GM12878 (cell line): ENCODE data around the gene MPEG1. TPM values are rescaled to one million over a fixed set of nuclear protein-coding genes. Genes with fewer than 3 reads are reported as not detected.
A peak's percentile ranks its signal among the peaks of the same experiment; 100 is the strongest.

Source experiments
- BCL11A ChIP-seq: IDR thresholded peaks from 2 replicates; pipeline ENCODE4 v1.6.1; 2011; ENCODE audit warnings: low read depth, low read length
- CBX3 ChIP-seq: fragments of 200-600 bp; sonication (generic); IDR thresholded peaks from 2 replicates; pipeline ENCODE4 v1.6.1; 2016; ENCODE audit warnings: low read depth, borderline replicate concordance
- GATAD2B ChIP-seq: fragments of 450-650 bp; conservative IDR thresholded peaks from 2 replicates; pipeline ENCODE4 v1.6.1; 2017; ENCODE audit warnings: low read depth, mild to moderate bottlenecking, moderate library complexity
- HDAC6 ChIP-seq: fragments of 200-600 bp; sonication (generic); IDR thresholded peaks from one replicate; pipeline ENCODE4 v1.8.0; 2017; ENCODE audit warnings: antibody characterized with exemption; ENCODE audit not compliant: unreplicated experiment
- NR2C1 ChIP-seq: fragments of 450-650 bp; IDR thresholded peaks from 2 replicates; pipeline ENCODE4 v1.6.1; 2017; ENCODE audit warnings: antibody characterized with exemption, mild to moderate bottlenecking, moderate library complexity
- POLR2AphosphoS5 ChIP-seq: IDR thresholded peaks from 2 replicates; pipeline ENCODE4 v1.6.1; 2011; ENCODE audit warnings: mild to moderate bottlenecking, low read length, inconsistent platforms
- SRF ChIP-seq, 2 experiments: IDR thresholded peaks; 2 replicates each; pipeline ENCODE4 v1.6.1; 2011; ENCODE audit warnings: low read depth in 2 of 2, low read length in 2 of 2, mild to moderate bottlenecking in 1 of 2, moderate library complexity in 1 of 2
- SUZ12 ChIP-seq: fragments of 200-600 bp; sonication (generic); IDR thresholded peaks from one replicate; pipeline ENCODE4 v1.6.1; 2018; ENCODE audit warnings: antibody characterized with exemption, mild to moderate bottlenecking; ENCODE audit not compliant: unreplicated experiment
- TCF3 ChIP-seq: IDR thresholded peaks from 2 replicates; pipeline ENCODE4 v1.6.1; 2012; ENCODE audit warnings: low read depth, mild to moderate bottlenecking, low read length, borderline replicate concordance; ENCODE audit not compliant: insufficient read depth
- polyA plus RNA-seq, 11 experiments: library from polyadenylated mRNA; depleted of rRNA in 4 of 11; unstranded in 6 of 11; stranded (reverse) in 5 of 11; fragments of >200 nt; fragmentation: Nextera tagmentation in 4 of 11; fragmentation: Illumina TruSeq in 1 of 11; extraction: Ambion mirVana in 4 of 11; extraction: Trizol in 1 of 11; gene quantifications; 1 replicate in 1 of 11; 2 replicates in 10 of 11; pipeline versions ENCODE4 v1.2.1 to v1.2.3, GENCODE V29; 2011 to 2016; ENCODE audit warnings: inconsistent platforms in 2 of 11, missing spikeins in 2 of 11, low read depth in 1 of 11
- total RNA-seq, 4 experiments: library from RNA; depleted of rRNA in 3 of 4; stranded (reverse); fragments of >200 nt in 3 of 4; fragmentation: Illumina TruSeq in 1 of 4; extraction: Trizol in 1 of 4; gene quantifications; 2 replicates each; pipeline versions ENCODE4 v1.2.1 to v1.2.3, GENCODE V29; 2013 to 2021
- TF ChIP-seq, protein P1 (sequence below): fragments of 450-650 bp; formaldehyde crosslinking; IDR thresholded peaks from 2 replicates; pipeline ENCODE4 v1.4.0; 2022; ENCODE audit warnings: mild to moderate bottlenecking, moderate library complexity
- TF ChIP-seq, protein P2 (sequence below): IDR thresholded peaks from 2 replicates; pipeline ENCODE4 v1.6.1; 2011; ENCODE audit warnings: low read depth, mild to moderate bottlenecking, low read length, moderate library complexity, borderline replicate concordance; ENCODE audit errors: extremely low read depth
- TF ChIP-seq, protein P3 (sequence below): IDR thresholded peaks from 2 replicates; pipeline ENCODE4 v1.6.1; 2012; ENCODE audit warnings: low read depth, low read length, improper control_type of control experiment
- TF ChIP-seq, protein P4 (sequence below): IDR thresholded peaks from 2 replicates; pipeline ENCODE4 v1.6.1; 2012; ENCODE audit warnings: low read length, inconsistent platforms
- TF ChIP-seq, protein P5 (sequence below): fragments of 450-650 bp; IDR thresholded peaks from 2 replicates; pipeline ENCODE4 v1.6.1; 2017; ENCODE audit warnings: borderline replicate concordance
- TF ChIP-seq, protein P6 (sequence below): fragments of 450-650 bp; IDR thresholded peaks from 2 replicates; pipeline ENCODE4 v1.6.1; 2017; ENCODE audit warnings: mild to moderate bottlenecking, moderate library complexity

The MPEG1 gene
- total and polyA plus RNA-seq, 10 of the 15 experiments (the other 5 are each of a cell fraction or from before 2014, with no cell fraction given): 1.3 to 15.6 (median 11.7) TPM; not detected in 1

DNA sequence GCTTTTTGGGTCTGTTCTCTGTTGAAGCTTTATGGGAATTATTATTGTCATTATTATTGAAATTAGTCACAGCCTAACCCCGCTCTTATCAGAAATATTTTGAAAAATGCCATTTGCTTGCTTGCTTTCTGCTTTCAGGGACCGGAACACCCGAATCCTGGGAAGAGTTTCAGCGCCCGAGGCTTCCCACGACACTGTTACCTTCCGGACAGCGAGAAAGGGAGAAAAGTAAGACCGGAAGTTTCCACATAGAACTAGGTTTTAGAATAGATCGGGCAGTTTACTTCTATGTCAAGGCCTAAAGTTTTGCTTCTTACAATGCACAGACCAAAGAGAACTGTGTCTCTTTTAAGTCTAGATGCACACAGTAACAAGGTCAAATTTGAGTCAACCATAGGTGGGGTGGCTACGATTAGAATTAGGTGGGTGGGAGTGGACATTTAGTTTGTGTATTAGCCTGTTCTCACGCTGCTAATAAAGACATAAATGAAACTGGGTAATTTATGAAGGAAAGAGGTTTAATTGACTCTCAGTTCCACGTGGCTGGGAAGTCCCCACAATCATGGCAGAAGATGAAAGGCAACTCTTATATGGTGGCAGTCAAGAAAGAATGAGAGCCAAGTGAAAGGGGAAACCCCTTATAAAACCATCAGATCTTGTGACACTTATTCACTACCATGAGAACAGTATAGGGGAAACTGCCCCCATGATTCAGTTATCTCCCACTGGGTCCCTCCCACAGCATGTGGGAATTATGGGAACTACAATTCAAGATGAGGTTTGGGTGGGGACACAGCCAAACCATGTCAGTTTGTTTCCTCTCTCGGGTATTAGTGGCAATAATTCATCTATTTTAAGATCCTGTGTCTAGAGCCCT, 12.9 kb downstream of the MPEG1 start (continued):
- TF ChIP-seq, protein P1, sequence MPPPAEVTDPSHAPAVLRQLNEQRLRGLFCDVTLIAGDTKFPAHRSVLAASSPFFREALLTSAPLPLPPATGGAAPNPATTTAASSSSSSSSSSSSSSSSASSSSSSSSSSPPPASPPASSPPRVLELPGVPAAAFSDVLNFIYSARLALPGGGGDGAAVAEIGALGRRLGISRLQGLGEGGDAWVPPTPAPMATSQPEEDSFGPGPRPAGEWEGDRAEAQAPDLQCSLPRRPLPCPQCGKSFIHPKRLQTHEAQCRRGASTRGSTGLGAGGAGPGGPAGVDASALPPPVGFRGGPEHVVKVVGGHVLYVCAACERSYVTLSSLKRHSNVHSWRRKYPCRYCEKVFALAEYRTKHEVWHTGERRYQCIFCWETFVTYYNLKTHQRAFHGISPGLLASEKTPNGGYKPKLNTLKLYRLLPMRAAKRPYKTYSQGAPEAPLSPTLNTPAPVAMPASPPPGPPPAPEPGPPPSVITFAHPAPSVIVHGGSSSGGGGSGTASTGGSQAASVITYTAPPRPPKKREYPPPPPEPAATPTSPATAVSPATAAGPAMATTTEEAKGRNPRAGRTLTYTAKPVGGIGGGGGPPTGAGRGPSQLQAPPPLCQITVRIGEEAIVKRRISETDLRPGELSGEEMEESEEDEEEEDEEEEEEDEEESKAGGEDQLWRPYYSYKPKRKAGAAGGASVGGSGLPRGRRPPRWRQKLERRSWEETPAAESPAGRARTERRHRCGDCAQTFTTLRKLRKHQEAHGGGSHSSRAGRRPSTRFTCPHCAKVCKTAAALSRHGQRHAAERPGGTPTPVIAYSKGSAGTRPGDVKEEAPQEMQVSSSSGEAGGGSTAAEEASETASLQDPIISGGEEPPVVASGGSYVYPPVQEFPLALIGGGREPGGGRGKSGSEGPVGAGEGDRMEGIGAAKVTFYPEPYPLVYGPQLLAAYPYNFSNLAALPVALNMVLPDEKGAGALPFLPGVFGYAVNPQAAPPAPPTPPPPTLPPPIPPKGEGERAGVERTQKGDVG (CRISPR knock-in tag): no peak
- TF ChIP-seq, protein P2, sequence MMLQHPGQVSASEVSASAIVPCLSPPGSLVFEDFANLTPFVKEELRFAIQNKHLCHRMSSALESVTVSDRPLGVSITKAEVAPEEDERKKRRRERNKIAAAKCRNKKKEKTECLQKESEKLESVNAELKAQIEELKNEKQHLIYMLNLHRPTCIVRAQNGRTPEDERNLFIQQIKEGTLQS: no peak
- TF ChIP-seq GATAD2B (peak; percentile 100), NR2C1 (no peak), HDAC6 (no peak), POLR2AphosphoS5 (peak; percentile 72; the same call in 1 of the 2 replicates), CBX3 (no peak), TCF3 (no peak), SUZ12 (no peak), BCL11A (peak; percentile 67; the same call in 1 of the 2 replicates), SRF (IDR thresholded peaks at IDR 0.05; ENCODE audit: low read depth in 2 of 2, low read length in 2 of 2) (0 out of 4 replicates have a peak, but pooled peaks of 1 of the 2 experiments have one; percentile 7)
- TF ChIP-seq, protein P3, sequence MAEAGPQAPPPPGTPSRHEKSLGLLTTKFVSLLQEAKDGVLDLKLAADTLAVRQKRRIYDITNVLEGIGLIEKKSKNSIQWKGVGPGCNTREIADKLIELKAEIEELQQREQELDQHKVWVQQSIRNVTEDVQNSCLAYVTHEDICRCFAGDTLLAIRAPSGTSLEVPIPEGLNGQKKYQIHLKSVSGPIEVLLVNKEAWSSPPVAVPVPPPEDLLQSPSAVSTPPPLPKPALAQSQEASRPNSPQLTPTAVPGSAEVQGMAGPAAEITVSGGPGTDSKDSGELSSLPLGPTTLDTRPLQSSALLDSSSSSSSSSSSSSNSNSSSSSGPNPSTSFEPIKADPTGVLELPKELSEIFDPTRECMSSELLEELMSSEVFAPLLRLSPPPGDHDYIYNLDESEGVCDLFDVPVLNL: no peak
- TF ChIP-seq, protein P4, sequence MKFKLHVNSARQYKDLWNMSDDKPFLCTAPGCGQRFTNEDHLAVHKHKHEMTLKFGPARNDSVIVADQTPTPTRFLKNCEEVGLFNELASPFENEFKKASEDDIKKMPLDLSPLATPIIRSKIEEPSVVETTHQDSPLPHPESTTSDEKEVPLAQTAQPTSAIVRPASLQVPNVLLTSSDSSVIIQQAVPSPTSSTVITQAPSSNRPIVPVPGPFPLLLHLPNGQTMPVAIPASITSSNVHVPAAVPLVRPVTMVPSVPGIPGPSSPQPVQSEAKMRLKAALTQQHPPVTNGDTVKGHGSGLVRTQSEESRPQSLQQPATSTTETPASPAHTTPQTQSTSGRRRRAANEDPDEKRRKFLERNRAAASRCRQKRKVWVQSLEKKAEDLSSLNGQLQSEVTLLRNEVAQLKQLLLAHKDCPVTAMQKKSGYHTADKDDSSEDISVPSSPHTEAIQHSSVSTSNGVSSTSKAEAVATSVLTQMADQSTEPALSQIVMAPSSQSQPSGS: peak; percentile 97
- TF ChIP-seq, protein P5, sequence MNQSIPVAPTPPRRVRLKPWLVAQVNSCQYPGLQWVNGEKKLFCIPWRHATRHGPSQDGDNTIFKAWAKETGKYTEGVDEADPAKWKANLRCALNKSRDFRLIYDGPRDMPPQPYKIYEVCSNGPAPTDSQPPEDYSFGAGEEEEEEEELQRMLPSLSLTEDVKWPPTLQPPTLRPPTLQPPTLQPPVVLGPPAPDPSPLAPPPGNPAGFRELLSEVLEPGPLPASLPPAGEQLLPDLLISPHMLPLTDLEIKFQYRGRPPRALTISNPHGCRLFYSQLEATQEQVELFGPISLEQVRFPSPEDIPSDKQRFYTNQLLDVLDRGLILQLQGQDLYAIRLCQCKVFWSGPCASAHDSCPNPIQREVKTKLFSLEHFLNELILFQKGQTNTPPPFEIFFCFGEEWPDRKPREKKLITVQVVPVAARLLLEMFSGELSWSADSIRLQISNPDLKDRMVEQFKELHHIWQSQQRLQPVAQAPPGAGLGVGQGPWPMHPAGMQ: no peak
- TF ChIP-seq, protein P6, sequence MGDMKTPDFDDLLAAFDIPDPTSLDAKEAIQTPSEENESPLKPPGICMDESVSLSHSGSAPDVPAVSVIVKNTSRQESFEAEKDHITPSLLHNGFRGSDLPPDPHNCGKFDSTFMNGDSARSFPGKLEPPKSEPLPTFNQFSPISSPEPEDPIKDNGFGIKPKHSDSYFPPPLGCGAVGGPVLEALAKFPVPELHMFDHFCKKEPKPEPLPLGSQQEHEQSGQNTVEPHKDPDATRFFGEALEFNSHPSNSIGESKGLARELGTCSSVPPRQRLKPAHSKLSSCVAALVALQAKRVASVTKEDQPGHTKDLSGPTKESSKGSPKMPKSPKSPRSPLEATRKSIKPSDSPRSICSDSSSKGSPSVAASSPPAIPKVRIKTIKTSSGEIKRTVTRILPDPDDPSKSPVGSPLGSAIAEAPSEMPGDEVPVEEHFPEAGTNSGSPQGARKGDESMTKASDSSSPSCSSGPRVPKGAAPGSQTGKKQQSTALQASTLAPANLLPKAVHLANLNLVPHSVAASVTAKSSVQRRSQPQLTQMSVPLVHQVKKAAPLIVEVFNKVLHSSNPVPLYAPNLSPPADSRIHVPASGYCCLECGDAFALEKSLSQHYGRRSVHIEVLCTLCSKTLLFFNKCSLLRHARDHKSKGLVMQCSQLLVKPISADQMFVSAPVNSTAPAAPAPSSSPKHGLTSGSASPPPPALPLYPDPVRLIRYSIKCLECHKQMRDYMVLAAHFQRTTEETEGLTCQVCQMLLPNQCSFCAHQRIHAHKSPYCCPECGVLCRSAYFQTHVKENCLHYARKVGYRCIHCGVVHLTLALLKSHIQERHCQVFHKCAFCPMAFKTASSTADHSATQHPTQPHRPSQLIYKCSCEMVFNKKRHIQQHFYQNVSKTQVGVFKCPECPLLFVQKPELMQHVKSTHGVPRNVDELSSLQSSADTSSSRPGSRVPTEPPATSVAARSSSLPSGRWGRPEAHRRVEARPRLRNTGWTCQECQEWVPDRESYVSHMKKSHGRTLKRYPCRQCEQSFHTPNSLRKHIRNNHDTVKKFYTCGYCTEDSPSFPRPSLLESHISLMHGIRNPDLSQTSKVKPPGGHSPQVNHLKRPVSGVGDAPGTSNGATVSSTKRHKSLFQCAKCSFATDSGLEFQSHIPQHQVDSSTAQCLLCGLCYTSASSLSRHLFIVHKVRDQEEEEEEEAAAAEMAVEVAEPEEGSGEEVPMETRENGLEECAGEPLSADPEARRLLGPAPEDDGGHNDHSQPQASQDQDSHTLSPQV: no peak; the same call in 1 of the 2 replicates
